Upper lobe of right lung (tissue), 1 donor: ENCODE data around the gene SUGCT. TPM values are rescaled to one million over a fixed set of nuclear protein-coding genes. Genes with fewer than 3 reads are reported as not detected.

Experiments used
- ATAC-seq: fragments of 200-7000 bp; cut with Tn5 transposase; one replicate; pipeline ENCODE4 v1.9.1; 2020; ENCODE audit warnings: mild to moderate bottlenecking, moderate library complexity
- DNase-seq: peaks from one replicate; pipeline ENCODE4 v3.0.0-alpha.2; 2020
- H3K27ac ChIP-seq: fragments of 200-600 bp; one replicate; pipeline ENCODE4 v1.8.0; 2022
- H3K27me3 ChIP-seq: fragments of 200-600 bp; one replicate; pipeline ENCODE4 v1.8.0; 2022; ENCODE audit warnings: mild to moderate bottlenecking
- H3K36me3 ChIP-seq: fragments of 200-600 bp; one replicate; pipeline ENCODE4 v1.8.0; 2022
- H3K4me1 ChIP-seq: fragments of 200-600 bp; one replicate; pipeline ENCODE4 v1.8.0; 2022
- H3K4me3 ChIP-seq: fragments of 200-600 bp; one replicate; pipeline ENCODE4 v1.8.0; 2022; ENCODE audit warnings: mild to moderate bottlenecking
- H3K9me3 ChIP-seq: fragments of 200-600 bp; one replicate; pipeline ENCODE4 v1.8.0; 2022
- CTCF ChIP-seq: fragments of 200-600 bp; IDR thresholded peaks from one replicate; pipeline ENCODE4 v1.8.0; 2022; ENCODE audit warnings: antibody characterized with exemption
- intact Hi-C: fragments of 100-400 bp; cut with DNase I; formaldehyde crosslinking; loops from one replicate; pipeline ENCODE4 v1.11.0; 2022
- total RNA-seq: library from RNA; stranded (reverse); fragmentation: NEBNext Ultra II Directional; extraction: Animal tissue kit (Norgen Biotek cat#: 25700); gene quantifications from one replicate; pipeline ENCODE4 v1.2.1, GENCODE V29; 2021
- donor health status: DM: no; HTN: yes; CAD: no; lungs with severe emphysema.

Gene SUGCT
- total RNA-seq, 1 donor from 2014 or later = 4.1 TPM

- intact Hi-C loops = no loop called here
- no peak overlapping the region for H3K27ac ChIP-seq
- H3K4me1 ChIP-seq = no peaks in the 10 kb centered on the region
- no peaks in the 10 kb centered on the region for H3K27me3 ChIP-seq
- ATAC-seq (no peak), DNase-seq (no peak)
- H3K9me3 ChIP-seq = peaks cover 5% of the 10 kb centered on the region
- no peak overlapping the region for H3K4me3 ChIP-seq
- H3K36me3 ChIP-seq = no peaks in the 10 kb centered on the region
- TF ChIP-seq CTCF = no peak
Measured at GRCh38 chr7:40843338-40843985, 708.7 kb downstream of the SUGCT start.

DNA sequence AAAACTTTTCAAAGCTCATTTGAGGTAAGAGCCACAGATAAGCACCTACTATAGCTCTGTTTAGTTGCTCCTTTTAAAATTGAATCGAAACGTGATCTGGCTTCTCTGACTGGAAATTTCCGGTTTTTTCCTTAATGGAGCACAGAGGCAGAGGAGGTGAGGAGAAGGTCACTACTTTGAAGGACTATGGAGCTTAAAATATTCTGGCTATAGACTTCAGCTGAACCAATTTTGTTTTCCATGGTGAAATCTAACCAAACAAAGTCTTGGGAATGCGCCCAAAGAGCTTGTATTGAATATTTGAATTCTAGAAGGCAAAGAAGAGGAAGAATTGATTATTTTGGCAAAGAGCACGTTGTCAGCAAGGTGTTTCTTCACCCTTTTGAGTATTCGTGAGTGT, 711.1 kb downstream of the SUGCT start:
- Histone ChIP-seq H3K9me3 (no peaks in the 10 kb centered on the region), H3K36me3 (no peaks in the 10 kb centered on the region), H3K27ac (no peak overlapping the region), H3K4me1 (no peaks in the 10 kb centered on the region), H3K27me3 (no peaks in the 10 kb centered on the region), H3K4me3 (no peak overlapping the region)
- TF ChIP-seq CTCF = no peak
- DNase-seq (no peak), ATAC-seq (no peak)
- intact Hi-C loops = no loop called here

- H3K9me3 ChIP-seq = no peaks in the 10 kb centered on the region
- H3K27ac ChIP-seq = no peak overlapping the region
- H3K36me3 ChIP-seq = no peaks in the 10 kb centered on the region
- TF ChIP-seq CTCF = no peak
- H3K4me3 ChIP-seq = no peak overlapping the region
- DNase-seq = no peak
- H3K4me1 ChIP-seq = no peaks in the 10 kb centered on the region
- intact Hi-C loops = no loop called here
- no peaks in the 10 kb centered on the region for H3K27me3 ChIP-seq
- no peak for ATAC-seq
Measured at GRCh38 chr7:40847921-40848320, 713.1 kb downstream of the SUGCT start.

DNA sequence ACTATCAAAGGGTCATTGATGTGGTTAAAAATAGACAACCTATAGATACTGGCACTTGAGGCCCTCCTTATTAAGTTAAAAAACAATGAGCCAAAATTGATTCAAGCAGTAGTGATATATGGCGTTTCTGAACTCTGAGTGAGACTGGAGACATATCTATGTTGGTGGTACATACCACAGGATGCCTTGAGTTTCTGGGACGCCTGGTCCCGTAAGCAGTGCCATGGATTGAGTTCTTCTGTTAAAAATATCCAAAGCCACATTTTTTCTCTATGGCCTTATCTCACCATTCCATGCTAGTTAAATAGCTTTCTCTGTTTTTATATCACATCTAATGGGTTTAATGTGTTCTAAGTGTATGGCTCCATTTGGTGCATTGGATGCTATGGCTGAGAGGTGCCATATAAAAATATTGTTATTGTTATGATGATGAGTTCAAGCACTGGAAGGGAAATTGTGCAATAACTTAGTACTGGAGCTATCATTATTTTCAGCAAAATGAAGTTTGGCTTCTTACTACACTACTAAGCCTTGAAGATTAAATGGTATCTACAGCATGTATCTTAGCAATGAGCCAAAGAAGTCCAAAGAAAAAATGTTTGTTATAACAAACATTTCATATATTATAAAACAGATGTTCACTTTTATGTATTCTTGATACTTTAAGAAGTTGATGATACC, 713.9 kb downstream of the SUGCT start:
- Histone ChIP-seq H3K27me3 (no peaks in the 10 kb centered on the region), H3K9me3 (no peaks in the 10 kb centered on the region), H3K27ac (no peak overlapping the region), H3K4me1 (no peaks in the 10 kb centered on the region), H3K4me3 (no peak overlapping the region), H3K36me3 (no peaks in the 10 kb centered on the region)
- no peak for TF ChIP-seq CTCF
- intact Hi-C loops = no loop called here
- DNase-seq = no peak
- no peak for ATAC-seq

- no peak for TF ChIP-seq CTCF
- ATAC-seq (no peak), DNase-seq (no peak)
- H3K36me3 ChIP-seq = no peaks in the 10 kb centered on the region
- H3K4me3 ChIP-seq = no peak overlapping the region
- intact Hi-C loops = no loop called here
- H3K4me1 ChIP-seq = no peaks in the 10 kb centered on the region
- H3K9me3 ChIP-seq = no peaks in the 10 kb centered on the region
- no peak overlapping the region for H3K27ac ChIP-seq
- no peaks in the 10 kb centered on the region for H3K27me3 ChIP-seq
Measured at GRCh38 chr7:40850017-40850416, 715.2 kb downstream of the SUGCT start.
